GM19043 (cell line): Measurements from ENCODE around the gene LMO4.
A peak's percentile ranks its signal among the peaks of the same experiment; 100 is the strongest.

Experiments used
- ATAC-seq: cut with Tn5 transposase; IDR thresholded peaks from one replicate; pipeline ENCODE4 v1.9.1; 2021; ENCODE audit warnings: low read depth; ENCODE audit not compliant: unreplicated experiment

The LMO4 gene

DNA sequence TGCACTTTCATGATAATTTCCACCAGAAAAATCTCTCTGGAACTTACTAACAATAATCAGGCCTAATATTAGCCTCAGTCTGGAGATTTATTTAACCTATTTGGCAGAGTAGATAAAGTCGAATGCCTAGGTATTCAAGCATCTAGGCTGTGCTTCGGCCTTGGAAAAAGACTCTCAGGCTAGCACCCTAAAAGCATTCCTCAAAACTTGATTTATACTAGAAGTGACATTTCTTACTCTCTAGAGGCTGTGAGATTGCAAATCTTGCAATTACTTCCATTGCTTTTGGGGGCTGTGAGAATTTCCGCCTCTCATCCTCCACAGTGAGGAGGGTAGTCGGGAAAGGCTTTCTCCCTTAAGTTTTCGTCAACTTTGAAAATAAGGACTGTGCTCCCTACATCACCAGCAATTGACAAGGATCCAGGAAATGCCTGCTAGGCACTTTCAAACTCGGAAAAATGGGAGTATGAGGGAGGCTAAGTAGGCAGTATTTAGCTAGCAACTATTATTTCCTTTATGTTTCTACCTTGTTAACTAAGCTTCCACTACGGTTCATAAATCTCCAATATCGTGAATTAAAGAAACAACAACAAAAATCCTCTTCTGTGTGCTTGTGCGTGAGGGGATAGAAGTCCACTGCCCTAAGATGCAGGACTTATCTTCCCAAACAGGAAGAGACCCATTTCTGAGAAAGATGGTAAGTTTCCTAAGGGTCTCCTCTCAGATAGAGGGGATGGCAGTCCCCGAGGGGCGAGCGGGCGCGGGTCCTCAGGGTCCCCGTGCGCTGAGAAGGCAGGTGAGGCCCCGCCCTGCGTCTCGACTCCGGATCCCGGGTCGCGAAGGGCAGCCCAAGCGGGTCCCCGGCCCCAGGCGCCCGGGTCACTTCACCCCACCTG, 1.1 kb upstream of the LMO4 start:
- ATAC-seq: no peak

DNA sequence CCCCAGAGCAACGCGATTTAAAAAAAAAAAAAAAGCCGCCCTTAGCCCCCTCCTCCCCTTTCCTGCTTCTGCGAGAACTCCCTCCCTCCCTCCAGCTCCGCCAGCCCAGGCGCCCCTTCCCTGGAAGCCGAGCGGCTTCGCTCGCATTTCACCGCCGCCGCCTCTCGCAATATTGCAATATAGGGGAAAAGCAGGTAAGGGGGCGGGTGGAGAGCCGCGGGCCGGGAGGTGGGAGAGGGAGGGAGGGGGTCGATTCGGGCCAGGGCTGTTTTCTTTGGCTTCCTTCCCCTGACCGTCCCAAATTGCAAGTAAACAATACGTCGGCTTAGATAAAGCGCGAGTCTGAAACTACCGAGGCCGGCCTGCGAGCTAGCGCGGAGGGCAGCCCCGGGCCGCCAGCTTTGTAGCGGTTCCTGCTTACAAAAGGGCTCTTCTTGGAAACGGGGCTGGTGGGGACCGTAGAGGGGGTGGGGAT, 408 bp downstream of the LMO4 start:
- no peak for ATAC-seq

DNA sequence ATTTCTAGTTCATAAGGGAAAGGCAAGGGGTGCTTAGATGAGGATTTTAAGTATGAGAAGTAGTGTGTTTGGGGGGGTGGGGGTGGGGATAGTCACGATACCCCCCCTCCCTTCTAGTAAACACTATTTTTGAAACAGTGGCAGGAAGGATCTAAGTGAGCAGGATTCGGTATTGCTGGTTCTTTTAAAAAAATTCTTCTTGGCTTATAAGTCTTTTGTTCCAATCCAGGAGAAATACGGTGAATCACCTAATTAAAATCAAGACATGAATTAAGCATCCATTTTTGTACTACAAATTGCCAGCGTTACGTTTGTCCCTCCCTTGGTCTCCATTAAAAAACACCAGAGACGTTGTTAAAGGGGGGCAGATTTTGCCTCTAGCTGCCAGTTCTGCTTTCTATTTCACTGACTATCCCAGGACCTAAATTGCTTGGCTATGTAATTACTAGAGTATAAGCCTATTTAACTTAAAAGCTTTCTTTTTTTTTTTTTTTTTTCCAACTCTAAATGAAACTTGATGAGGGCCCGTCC, 911 bp downstream of the LMO4 start:
- no peak for ATAC-seq

DNA sequence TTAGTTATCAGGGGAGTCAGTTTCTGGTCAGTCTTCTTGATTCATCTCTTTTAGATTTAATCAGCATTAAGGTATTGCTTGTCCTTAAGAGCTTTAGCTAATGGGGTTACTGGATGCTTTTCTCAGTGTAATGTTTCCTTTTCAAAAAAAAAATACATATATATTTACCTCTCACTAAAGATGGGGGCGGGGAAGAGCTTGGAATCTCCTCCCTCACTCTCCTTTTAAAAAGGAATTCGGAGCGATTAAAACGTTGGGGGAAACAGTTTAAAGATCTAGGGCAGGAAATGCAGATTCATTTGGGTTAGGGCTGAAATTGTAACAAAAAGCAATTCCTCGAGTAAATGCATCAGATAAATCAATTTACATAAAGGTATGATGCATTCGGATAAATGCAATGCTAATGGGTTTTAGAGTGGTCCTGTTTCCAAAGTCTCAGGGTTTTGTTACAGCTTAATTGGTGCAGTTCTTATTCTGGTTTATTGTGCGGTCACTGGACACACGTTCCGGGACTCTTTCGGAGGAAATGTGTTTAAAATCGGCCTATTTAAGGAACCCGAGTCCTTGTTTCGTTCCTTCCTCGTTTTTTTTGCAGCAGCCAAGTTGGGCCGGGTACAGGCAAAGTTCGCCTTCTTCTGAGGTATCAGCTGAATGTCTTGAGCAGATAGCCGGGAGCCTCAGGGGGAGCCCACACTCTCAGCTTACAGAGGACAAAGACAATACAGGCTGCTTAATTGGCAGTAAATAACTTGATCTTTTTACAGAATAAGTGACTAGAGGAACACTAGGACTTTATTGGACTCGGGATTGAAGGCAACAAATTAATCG, 1.6 kb downstream of the LMO4 start:
- no peak for ATAC-seq

DNA sequence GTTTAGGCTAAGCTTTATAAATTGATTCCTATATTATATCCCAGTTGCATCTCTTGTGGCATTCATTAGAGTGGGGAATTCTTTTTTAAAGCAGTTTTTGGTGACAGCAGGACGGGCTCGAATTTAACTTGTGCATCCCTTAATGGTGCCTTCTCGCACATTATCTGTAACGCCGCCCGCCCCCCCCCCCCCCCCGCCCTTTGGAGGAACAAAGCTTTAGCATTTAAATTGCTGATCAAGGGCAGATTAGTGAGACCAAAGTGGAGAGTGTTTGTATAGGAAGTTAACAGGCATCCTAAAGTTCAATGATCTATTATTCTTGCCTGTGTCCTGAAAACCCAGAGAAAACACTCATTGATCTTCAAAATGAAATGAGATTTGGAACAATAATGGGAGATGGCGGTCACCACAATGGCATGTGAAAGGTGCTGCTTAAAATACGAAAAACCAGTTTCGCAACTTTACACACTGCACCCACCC, 2.2 kb downstream of the LMO4 start:
- no peak for ATAC-seq

DNA sequence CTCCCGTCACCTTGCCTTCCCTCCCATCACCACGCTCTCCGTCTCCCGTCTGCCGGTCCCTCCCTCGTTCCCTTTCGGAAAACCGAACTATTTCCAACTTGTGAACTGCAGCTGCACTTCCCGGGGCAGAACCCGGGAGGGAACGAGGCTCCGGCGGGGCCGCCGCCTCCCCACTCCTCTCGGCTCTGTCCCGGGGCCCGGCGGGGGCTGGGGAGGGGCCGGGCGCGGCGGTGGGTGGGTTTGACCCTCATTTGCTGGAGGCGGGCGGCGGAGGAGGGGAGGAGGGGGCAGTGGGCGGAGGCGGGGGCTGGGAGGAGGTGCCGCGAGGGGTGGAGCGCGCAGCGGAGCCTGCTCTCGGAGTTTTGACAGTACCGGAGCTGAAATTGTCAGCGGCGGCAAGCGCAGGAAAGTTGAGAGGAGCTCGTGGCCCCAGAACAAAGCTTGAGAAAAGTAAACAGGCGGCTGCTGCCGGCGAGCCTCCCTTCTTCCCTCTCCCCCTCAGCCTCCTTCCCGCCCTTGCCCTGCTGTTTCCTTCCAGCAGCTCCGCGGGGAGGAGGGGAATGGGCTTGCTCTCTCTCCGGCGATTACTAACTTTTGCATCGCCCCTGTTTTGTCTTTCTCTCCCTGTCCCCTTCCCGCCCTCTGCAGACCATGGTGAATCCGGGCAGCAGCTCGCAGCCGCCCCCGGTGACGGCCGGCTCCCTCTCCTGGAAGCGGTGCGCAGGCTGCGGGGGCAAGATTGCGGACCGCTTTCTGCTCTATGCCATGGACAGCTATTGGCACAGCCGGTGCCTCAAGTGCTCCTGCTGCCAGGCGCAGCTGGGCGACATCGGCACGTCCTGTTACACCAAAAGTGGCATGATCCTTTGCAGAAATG, 2.9 kb downstream of the LMO4 start:
- ATAC-seq: no peak

DNA sequence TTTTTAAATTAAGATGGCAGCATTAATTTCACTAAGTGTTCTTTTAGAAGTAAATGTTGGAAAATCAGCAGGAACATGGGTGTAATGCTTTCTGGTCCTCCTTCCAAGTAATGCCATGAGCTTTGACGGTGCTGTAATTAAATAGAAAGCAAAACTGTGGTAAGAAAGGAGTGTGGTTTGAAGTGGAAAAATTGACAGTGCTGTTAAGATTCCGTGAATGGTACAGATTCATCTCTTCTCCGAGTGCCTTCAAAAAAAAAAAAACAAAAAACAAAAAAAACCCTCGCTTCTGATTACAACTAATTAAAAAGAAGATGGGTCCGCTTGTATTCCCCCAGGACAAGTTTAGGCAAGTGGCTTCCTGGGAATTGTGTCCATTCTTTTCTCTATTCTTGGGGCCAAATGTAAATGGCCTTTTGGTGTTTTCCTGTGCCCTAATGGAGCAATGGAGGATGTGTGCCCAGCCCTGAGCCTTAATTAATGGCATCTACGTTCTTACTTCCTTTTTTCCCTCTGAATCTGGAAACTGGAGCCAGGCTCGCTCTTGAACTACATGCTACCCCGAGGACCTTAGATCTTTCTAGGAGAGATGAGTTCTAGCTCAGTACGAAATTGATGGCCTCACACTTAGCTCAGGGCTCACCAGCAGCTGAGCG, 5.1 kb downstream of the LMO4 start:
- ATAC-seq: no peak

DNA sequence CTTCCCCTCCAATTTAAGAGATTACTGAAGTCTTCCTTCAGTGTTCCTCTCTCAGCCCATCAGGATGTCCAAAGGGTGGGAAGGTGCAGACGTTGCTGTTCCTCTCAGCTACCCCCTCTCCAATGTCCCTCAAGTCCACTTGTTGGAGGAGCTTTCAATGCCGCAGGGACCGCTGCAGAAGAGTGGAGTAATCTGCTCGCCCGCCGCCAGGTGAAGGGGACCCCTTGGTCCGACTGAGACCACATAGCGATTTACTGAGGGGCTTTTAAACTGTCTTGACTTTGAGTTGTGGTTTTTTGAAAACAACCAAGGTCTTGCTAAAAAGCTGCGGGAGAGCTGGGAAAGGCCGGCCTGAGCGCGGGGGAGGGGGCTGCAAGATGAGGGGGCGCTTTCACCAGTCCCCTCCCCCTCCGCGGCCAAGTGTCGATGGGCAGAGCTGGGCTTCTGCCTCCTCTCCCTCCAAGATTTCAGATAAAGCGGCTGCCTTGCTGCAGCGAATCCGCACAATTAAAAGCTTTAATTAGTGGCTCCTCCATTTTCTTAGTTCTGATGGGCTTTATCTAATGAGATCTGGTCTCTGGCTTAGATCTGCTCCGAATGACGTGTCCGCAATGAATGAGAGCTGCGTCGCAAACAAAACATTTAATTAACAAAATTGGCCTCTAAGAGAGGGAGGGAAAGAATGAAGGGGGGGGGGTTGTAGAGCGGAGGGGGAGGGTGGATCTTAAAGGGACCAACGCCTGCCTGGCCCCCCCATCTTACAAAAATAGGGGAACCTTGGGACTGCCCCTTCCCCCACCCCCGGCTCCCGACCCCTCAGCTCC, 5.9 kb downstream of the LMO4 start:
- ATAC-seq: no peak

DNA sequence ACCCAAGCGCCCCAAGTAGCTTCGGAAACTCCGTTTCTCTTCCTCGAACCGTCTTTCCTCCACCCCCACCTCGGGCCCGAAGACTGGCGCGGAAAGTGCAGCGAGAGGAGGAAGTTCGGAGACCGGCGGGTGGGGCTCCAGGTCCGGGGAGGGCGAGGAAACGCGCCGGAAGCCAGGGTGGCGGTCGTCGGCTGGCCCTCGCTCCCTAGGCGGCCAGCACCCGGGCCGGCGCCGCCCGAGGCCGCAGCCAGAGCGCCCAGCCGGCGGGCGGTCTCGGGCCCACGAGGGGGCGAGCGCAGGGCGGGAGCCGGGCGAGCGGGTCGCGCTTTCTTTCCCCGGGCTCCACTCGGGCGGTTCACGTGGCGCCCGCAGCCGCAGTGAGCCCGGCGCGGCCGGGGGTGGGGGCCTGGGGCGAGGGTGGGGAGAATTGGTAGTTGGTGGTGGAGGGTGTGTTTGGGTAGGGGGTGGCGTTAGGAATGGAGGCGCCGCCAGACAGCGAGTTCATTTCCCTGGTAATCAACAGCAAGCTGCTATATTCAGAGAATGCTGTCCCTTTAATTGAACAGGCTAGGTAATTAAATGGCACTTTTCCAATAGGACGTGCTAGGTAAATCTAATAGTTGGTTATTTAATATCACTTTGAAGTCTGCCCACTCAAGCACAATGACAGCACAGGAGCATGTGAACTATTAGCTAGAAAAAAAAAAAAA, 6.7 kb downstream of the LMO4 start:
- ATAC-seq: peak; percentile 44

DNA sequence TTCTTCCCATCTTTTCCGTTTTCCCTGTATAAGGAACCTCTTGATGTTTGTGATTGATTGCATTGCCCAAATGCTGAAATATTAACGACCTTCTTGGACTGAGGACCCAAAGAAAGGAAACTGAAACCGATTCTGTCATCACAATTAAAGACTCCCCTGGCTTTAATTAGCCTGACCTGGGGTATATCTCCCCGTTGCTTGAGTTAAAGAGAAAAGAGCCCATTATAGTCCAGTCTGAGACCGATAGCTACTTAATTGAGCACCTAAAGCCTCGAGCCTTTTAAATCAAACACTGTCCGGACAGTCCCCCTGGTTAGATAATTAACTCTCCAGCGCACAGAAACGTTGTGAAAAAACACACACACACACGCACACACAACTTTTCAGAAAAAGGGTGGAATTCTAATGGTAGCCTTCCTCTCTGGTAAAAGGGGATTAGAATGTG, 8.0 kb downstream of the LMO4 start:
- ATAC-seq: no peak

DNA sequence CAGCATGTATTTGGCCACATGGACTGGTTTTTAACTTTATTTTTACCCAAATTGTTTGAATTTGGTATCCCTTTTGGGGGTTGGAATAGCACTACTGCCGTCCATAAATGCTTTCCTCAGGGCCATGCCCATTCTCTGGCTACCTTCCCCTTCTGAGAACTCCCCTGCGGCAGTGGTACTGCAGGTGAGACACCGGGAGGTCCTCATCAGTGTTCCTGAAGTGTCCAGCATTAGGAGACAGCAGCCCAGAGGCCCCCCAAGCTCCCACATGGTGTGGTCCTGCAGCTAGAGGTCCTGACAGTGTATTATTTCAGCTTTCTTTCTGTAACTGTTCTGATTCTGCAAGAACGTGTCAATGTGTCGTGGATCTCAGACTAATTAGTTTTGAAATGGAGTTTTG, 8.9 kb downstream of the LMO4 start:
- ATAC-seq: no peak

DNA sequence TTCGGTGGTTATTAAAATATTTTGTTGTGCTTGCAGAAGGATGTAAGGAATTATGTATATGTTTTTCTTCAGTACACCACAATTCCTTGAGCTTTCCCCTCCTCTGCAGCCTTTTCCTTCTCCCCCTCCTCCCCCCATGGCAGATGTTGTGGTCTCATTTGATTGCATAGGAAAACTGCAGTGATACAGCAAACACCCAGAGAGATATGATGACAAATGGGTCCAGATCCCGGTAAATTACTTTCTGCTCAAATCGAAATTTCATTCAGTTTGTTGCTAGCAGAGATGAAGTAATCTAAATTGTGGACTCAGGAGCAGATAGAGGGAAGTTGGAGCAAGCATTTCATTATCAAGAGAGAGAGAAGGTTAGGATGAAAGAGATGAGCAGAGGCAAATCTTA, 9.9 kb downstream of the LMO4 start:
- ATAC-seq: no peak

DNA sequence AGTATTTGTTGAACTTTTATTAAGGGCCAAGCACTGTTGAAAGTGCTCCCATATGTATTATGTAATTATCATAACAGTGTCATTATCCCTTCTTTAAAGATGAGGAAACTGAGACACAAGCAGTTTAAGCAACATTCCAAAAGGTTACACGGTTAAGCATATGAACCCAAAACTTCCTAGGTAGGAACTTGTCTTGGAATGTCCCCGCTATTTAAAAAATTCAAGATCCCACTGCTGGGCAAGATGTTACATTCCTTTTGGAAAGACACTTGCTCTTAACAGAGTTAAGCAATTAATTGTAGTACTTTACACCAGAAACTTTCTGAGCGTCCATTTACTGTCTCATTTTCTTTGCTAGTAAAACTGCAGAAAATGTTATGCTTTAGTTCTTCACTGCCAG, 15.6 kb downstream of the LMO4 start:
- ATAC-seq: no peak

DNA sequence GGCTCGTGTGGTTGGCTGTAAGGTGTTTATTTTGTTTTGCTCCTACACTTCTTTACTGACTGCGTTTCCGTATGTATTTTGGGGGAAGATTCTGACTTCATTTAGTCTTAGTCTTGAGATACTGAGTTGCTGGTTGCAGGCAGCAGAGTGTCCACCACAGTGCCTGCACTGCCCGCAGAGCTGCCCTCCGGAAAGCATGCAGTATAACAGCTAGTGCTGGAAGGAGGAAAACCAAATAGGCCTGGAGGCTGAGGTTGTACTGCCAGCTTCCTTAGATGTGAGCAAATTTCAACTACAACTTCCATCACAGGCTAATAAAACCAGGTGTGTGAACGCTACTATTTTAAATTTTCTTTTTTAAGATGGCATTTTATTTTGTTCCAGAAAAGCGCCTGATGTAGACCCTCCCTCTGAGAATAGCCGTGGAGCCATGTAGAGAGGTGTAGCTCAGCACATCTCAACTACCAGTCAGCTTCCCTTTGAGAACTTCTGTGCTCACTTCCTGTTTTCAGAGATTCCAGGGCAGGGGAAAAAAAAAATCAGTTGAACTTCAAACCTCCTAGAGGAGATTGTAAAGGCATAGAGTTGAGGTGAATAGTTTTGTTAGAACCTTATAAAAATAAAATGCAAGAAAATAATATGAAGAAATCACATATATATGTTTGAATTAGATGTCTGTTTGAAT, 17.6 kb downstream of the LMO4 start:
- no peak for ATAC-seq

DNA sequence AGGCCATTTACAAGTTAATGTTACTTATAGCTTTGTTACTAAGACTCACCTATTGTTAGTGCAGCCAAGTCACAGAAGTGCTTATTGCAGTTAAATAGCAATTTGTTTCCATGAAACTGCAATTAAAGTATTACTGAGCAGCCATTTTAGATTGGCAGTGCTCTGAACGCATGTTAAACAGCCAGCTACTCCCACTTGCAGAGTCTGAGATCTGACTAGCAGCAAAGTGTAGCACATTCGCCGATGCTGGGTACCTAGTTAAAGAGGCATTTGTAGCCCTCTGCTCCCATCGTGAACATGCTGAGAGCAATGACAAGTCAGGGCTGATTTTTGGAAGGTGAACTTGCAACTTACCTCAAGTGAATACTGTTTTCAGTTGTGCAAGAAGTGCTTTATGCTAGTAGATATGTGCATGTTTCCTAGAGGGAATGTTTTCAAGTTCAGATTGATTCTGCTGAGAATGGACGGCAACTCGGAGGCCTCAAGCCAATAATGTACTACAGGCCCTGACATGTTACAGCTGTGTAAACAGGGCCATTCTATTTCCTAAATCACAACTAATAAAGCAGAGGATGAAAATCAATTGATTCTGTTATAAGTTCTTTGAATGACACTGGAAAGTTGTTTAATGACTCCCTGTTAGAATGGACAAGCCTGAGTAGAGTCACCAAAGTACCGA, 19.8 kb downstream of the LMO4 start:
- no peak for ATAC-seq

DNA sequence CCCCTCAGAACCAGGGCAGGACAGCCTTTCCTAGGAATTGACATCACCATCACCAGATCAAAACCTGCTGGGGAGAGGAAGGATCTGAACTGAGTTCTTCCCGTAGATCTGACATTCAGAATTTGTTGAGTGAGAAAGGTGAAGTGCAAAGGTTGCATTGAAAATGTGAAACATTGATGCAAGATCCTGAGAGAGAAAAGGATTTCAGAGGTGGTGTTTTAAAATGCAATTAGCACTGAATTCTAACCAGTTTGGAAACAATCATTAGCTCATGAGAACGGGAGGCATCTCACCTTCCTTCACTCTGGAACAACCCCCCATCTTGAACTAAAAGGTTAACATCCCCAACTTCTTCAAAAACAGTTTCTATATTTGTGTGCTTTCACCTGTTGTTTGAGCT, 20.4 kb downstream of the LMO4 start:
- no peak for ATAC-seq

DNA sequence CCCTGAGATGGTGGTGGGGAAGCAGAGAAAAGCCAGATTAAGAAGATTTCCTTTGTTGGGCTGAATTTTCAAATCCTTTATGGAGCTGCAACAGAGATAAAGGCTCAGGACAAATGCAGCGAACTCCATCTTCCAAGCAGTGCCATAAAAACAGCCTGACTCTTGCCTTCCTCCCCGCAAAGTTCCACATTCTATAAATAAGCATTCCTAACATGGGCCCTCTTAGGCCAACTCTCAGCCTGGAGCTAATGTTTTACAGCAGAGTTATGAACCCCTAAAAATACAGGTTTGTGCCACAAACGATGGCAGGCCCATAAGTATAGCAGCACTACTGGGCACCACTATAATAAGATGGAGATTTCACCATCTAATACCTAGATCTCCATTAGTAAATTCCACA, 27.2 kb downstream of the LMO4 start:
- ATAC-seq: no peak
